Heart left ventricle (tissue), 16 donors: ENCODE data around the gene CAPN11. TPM values are rescaled to one million over a fixed set of nuclear protein-coding genes. Genes with fewer than 3 reads are reported as not detected.
"Not testable (repeated sequence)": the region's sequence is repeated elsewhere in the genome, so short reads cannot be mapped to it uniquely, and the experiment has no call there.

Source experiments
- ATAC-seq, 4 donors: fragments of 200-7000 bp; cut with Tn5 transposase; one replicate each; pipeline ENCODE4 v1.9.1; 2020 to 2022; ENCODE audit warnings: moderate library complexity in 4 of 4, mild to moderate bottlenecking in 3 of 4, moderate number of reproducible peaks in 1 of 4
- DNase-seq, 5 donors: peaks; one replicate each; pipeline ENCODE4 v3.0.0-alpha.2; 2020
- H3K27ac ChIP-seq, 12 donors: fragments of 200-600 bp; sonication (generic) in 4 of 12; one replicate each; pipeline versions ENCODE4 v1.5.0 to v1.8.0; 2016 to 2022; ENCODE audit warnings: mild to moderate bottlenecking in 2 of 12
- H3K27me3 ChIP-seq, 9 donors: fragments of 200-600 bp; sonication (generic) in 2 of 9; one replicate each; pipeline versions ENCODE4 v1.5.1 to v1.8.0; 2016 to 2022; ENCODE audit warnings: mild to moderate bottlenecking in 3 of 9
- H3K36me3 ChIP-seq, 9 donors: fragments of 200-600 bp; sonication (generic) in 2 of 9; one replicate each; pipeline versions ENCODE4 v1.5.0 to v1.8.0; 2018 to 2022; ENCODE audit warnings: mild to moderate bottlenecking in 2 of 9
- H3K4me1 ChIP-seq, 12 donors: fragments of 200-600 bp; sonication (generic) in 4 of 12; one replicate each; pipeline versions ENCODE4 v1.5.0 to v1.8.0; 2016 to 2022; ENCODE audit warnings: mild to moderate bottlenecking in 3 of 12
- H3K4me3 ChIP-seq, 12 donors: fragments of 200-600 bp; sonication (generic) in 4 of 12; one replicate each; pipeline versions ENCODE4 v1.5.0 to v1.8.0; 2017 to 2022; ENCODE audit warnings: mild to moderate bottlenecking in 9 of 12, moderate library complexity in 4 of 12
- H3K9me3 ChIP-seq, 12 donors: fragments of 200-600 bp; sonication (generic) in 4 of 12; one replicate each; pipeline versions ENCODE4 v1.5.0 to v1.8.0; 2016 to 2022; ENCODE audit warnings: mild to moderate bottlenecking in 1 of 12
- POLR2A ChIP-seq, 2 donors: fragments of 450-650 bp; IDR thresholded peaks; one replicate each; pipeline ENCODE4 v1.6.1; 2017; ENCODE audit warnings: antibody characterized with exemption in 2 of 2, mild to moderate bottlenecking in 2 of 2, moderate library complexity in 2 of 2
- WGBS, 4 donors: extraction: QIAGEN DNeasy Blood & Tissue Kit in 2 of 4; methylation state at CpG; one replicate each; pipeline versions ENCODE4 v1.1.5 to v1.1.7; 2013 to 2018; 5-methylcytosine and 5-hydroxymethylcytosine counted together
- intact Hi-C, 10 donors: fragments of 100-400 bp; cut with DNase I; formaldehyde crosslinking; loops; one replicate each; pipeline versions ENCODE4 v1.11.1 to v1.14.2; 2022
- polyA plus RNA-seq, 2 donors: library from polyadenylated mRNA; stranded (reverse); fragments of 200-250 nt; gene quantifications; one replicate each; pipeline ENCODE4 v1.2.3, GENCODE V29; 2013
- total RNA-seq, 9 donors: library from RNA; depleted of rRNA in 2 of 9; stranded (reverse); fragments of >200 nt in 2 of 9; fragmentation: NEBNext Ultra II Directional in 3 of 9; extraction: Animal tissue kit (Norgen Biotek cat#: 25700) in 3 of 9; gene quantifications; one replicate each; pipeline versions ENCODE4 v1.1.0 to v1.2.4, GENCODE V29; 2016 to 2023
- TF ChIP-seq, protein P1 (sequence below), 12 donors: fragments of 200-600 bp; sonication (generic) in 4 of 12; IDR thresholded peaks; one replicate each; pipeline versions ENCODE4 v1.5.0 to v1.8.0; 2018 to 2022; ENCODE audit warnings: antibody characterized with exemption in 12 of 12, mild to moderate bottlenecking in 5 of 12
- donor health status: ischemic (EF 13 %, LVEDD 7.1; RV severe dilation, severe dysfunction).
- donor health status: healthy with polysubstance abuse.
- donor health status: DM: no; HTN: yes; CAD: no.
- donor health status: DM: no; HTN: no; CAD: no.
- donor health status: ischemic (EF 25% LVEDD 6.9; RV normal size, moderate dysfunction).
- donor health status: ischemic (EF 25% LVEDD 5.7; RV mildly dilated, moderate dysfunction).
- donor health status: healthy.
- donor health status: DM: yes; HTN: yes; CAD: no.
- donor health status: ischemic (EF 35%, LVEDD 5.7; RV mildly dilated, moderate dysfunction).
- donor health status: nonischemic (EF 11% LVEDD 7.7; RV severe dilation, severe dysfunction).
- donor health status: DM: yes; HTN: yes; CAD: no.
- donor health status: PGD.
- donor health status: ischemic (EF 29% LVEDD 5.4; RV normal size, mild dysfunction).
- donor health status: nonischemic (EF 23%, LVEDD 6.1; RV moderate dilation, normal function).

CAPN11 gene
- total and polyA plus RNA-seq, 11 donors, result 0.08 to 1.8 (median 0.38) TPM; not detected in 3

DNA sequence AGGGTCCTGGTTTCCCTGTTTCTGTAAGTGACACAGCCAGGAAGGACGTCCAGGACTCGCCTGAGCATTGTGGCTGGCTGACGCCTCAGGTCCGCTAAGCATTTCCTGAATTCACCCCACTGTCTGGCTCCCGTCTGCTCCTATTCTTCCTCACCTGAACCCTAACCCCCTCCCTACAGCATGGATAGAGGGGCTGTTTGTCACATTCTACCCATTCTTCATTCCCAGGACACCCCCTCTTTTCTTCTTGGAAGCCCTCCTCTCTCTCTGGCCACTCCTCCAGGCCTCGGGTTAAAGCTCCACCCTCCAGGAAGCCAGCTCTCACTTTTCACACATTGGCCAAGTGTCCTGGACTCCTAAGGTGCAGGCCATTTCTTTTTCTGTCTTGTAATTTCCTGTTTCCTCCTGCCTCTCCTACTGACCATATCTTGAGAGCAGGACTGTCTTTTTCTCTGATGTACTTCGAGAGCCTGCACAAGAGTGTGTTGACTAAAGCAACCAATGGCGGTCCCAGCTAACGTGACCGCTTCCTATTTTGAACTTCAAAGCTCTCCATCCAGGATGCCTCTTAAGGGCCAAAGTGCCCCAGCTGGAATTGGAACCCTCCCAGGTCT lies 33.9 kb downstream of the CAPN11 start:
- intact Hi-C loops, result no loop called here
- DNase-seq (no peak), ATAC-seq (peak in 3 of 4 donors; percentile 45 to 78 (median 70))
- Histone ChIP-seq H3K27me3 (no peaks in the 10 kb centered on the region), H3K4me3 (peak overlapping the region in 9 of 12 donors; percentile 7 to 41 (median 24)), H3K4me1 (peaks cover 0 to 12% (median 0%) of the 10 kb centered on the region in 12 donors), H3K27ac (peak overlapping the region in 9 of 12 donors; percentile 22 to 68 (median 46)), H3K9me3 (no peaks in the 10 kb centered on the region), H3K36me3 (no peaks in the 10 kb centered on the region)
- WGBS, 4 donors, result 42 to 65% (median 52%) methylated on average over 10 of the region's 10 CpGs
- no peak for TF ChIP-seq POLR2A (IDR thresholded peaks at IDR 0.05)
- TF ChIP-seq, protein P1, sequence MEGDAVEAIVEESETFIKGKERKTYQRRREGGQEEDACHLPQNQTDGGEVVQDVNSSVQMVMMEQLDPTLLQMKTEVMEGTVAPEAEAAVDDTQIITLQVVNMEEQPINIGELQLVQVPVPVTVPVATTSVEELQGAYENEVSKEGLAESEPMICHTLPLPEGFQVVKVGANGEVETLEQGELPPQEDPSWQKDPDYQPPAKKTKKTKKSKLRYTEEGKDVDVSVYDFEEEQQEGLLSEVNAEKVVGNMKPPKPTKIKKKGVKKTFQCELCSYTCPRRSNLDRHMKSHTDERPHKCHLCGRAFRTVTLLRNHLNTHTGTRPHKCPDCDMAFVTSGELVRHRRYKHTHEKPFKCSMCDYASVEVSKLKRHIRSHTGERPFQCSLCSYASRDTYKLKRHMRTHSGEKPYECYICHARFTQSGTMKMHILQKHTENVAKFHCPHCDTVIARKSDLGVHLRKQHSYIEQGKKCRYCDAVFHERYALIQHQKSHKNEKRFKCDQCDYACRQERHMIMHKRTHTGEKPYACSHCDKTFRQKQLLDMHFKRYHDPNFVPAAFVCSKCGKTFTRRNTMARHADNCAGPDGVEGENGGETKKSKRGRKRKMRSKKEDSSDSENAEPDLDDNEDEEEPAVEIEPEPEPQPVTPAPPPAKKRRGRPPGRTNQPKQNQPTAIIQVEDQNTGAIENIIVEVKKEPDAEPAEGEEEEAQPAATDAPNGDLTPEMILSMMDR (IDR thresholded peaks at IDR 0.05), result no peak

DNA sequence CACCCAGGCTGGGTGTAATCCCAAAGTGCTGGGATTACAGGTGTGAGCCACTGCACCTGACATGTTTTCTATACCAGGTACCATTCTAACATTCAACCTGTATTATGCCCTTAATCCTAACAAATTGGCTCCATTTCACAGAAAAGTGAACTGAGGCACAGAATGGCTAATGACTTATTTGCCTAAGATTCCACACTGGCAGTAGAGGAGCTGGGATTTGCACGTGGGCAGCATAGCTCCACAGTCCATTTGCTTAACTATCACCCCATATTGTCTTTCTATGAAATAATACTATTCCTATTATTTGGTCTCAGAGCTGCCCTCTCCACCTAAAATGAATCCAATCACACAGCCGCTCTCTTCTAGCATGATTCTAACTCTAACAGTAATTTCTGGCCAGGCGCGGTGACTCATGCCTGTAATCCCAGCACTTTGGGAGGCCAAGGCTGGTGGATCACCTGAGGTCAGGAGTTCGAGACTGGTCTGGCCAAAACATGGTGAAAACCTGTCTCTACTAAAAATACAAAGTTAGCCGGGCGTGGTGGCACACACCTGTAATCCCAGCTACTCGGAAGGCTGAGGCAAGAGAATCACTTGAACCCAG lies 34.8 kb downstream of the CAPN11 start:
- H3K9me3 ChIP-seq, result no peaks in the 10 kb centered on the region
- WGBS, 4 donors, result 96 to 99% (median 96%) methylated on average over 8 of the region's 8 CpGs
- ATAC-seq (no peak), DNase-seq (no peak)
- TF ChIP-seq, protein P1 (IDR thresholded peaks at IDR 0.05), result no peak
- TF ChIP-seq POLR2A (IDR thresholded peaks at IDR 0.05), result no peak
- no peak overlapping the region for H3K4me3 ChIP-seq
- intact Hi-C loops, result no loop called here
- H3K27me3 ChIP-seq, result no peaks in the 10 kb centered on the region
- H3K4me1 ChIP-seq, result peaks cover 0 to 12% (median 0%) of the 10 kb centered on the region in 12 donors
- no peaks in the 10 kb centered on the region for H3K36me3 ChIP-seq
- peak overlapping the region in 2 of 12 donors; percentile 46 to 62 for H3K27ac ChIP-seq

DNA sequence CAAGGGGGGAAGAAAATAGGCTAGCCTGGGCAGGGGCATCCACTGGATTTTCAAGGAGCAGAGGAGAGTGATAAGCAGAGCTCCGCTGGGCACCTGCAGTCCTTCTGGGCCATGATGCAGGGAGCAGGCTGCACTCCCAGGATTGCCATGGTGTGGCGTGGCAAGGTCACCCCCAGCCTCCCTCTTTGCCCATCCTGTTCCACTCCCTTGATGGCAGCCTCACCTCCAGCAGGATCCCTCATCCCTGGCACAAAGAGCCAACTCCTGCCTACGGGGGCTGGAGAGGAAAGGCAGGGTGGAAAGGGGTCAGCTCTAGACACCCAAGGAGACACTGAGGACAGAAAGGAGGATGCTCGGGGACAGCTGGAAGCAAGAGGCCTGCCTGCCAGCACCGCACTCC lies 35.7 kb downstream of the CAPN11 start:
- WGBS, 4 donors, result 78 to 95% (median 88%) methylated on average over 4 to 5 of the region's 5 CpGs
- DNase-seq (no peak), ATAC-seq (no peak)
- peaks cover 0 to 12% (median 0%) of the 10 kb centered on the region in 12 donors for H3K4me1 ChIP-seq
- no peak overlapping the region for H3K27ac ChIP-seq
- no peak overlapping the region for H3K4me3 ChIP-seq
- H3K27me3 ChIP-seq, result no peaks in the 10 kb centered on the region
- intact Hi-C loops, result no loop called here
- no peaks in the 10 kb centered on the region for H3K9me3 ChIP-seq
- H3K36me3 ChIP-seq, result no peaks in the 10 kb centered on the region
- TF ChIP-seq, protein P1 (IDR thresholded peaks at IDR 0.05), result no peak
- TF ChIP-seq POLR2A (IDR thresholded peaks at IDR 0.05), result no peak

DNA sequence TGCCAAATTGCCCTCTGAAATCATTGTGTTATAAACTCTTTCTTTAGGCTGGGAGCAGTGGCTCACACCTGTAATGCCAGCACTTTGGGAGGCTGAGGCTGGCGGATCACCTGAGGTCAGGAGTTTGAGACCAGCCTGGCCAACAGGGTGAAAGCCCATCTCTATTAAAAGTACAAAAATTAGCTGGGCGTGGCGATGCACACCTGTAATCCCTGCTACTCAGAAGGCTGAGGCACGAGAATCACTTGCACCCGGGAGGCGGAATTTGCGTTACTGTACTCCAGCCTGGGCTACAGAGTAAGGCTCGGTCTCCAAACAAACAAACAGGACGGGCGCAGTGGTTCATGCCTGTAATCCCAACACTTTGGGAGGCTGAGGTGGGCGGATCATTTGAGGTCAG lies 37.7 kb downstream of the CAPN11 start:
- H3K27me3 ChIP-seq, ATAC-seq, H3K27ac ChIP-seq, H3K9me3 ChIP-seq, H3K4me3 ChIP-seq, intact Hi-C loops, H3K36me3 ChIP-seq, DNase-seq: not testable (repeated sequence)
- H3K4me1 ChIP-seq, result peaks cover 0 to 12% (median under 1%) of the 10 kb centered on the region in 12 donors
- WGBS, 4 donors, result 93 to 98% (median 96%) methylated on average over 11 of the region's 11 CpGs
